Measurements from ENCODE around the gene ATL1. TPM values are rescaled to one million over a fixed set of nuclear protein-coding genes. Genes with fewer than 3 reads are reported as not detected.
"Not testable (repeated sequence)": the region's sequence is repeated elsewhere in the genome, so short reads cannot be mapped to it uniquely, and the experiment has no call there.

ATL1 gene
- total RNA-seq, 1 donor from 2014 or later, result 8.4 TPM

GRCh38 chr14:50532502-50533240 lies 27.3 kb upstream of the ATL1 start, which contains the start of gene MAP4K5:
MAP4K5 (minus strand) TSS chr14:50532569; CDS start chr14:50532049, 520 bp downstream.
- Histone ChIP-seq H3K9me3 (no peaks in the 10 kb centered on the region), H3K4me1 (peaks cover 47% of the 10 kb centered on the region), H3K27me3 (ENCODE audit: low read depth) (no peaks in the 10 kb centered on the region), H3K4me3 (peak within 1 kb of the TSS; percentile 86), H3K36me3 (no peaks in the 10 kb centered on the region), H3K27ac (peak within 1 kb of the TSS; percentile 96)
- DNase-seq (peak; percentile 95), ATAC-seq (peak; percentile 99)
- intact Hi-C loops (cut with DNase I), result no loop called here
- peak; percentile 85 for TF ChIP-seq CTCF (IDR thresholded peaks at IDR 0.05)

- H3K4me1 ChIP-seq, result peaks cover 46% of the 10 kb centered on the region
- intact Hi-C loops (cut with DNase I), result no loop called here
- no peaks in the 10 kb centered on the region for H3K9me3 ChIP-seq
- no peak for DNase-seq
- H3K27me3 ChIP-seq (ENCODE audit: low read depth), result no peaks in the 10 kb centered on the region
- H3K27ac ChIP-seq, result peak overlapping the region; percentile 96
- no peaks in the 10 kb centered on the region for H3K36me3 ChIP-seq
- TF ChIP-seq CTCF (IDR thresholded peaks at IDR 0.05), result no peak
- H3K4me3 ChIP-seq, result peak overlapping the region; percentile 86
- ATAC-seq, result no peak
Observed at GRCh38 chr14:50533241-50533705, 26.7 kb upstream of the ATL1 start.

GRCh38 chr14:50533806-50534205 lies 26.1 kb upstream of the ATL1 start:
- Histone ChIP-seq H3K4me3 (no peak overlapping the region), H3K36me3 (no peaks in the 10 kb centered on the region), H3K27ac (peak overlapping the region; percentile 96), H3K9me3 (no peaks in the 10 kb centered on the region), H3K27me3 (ENCODE audit: low read depth) (no peaks in the 10 kb centered on the region), H3K4me1 (peaks cover 41% of the 10 kb centered on the region)
- TF ChIP-seq CTCF (IDR thresholded peaks at IDR 0.05), result no peak
- DNase-seq (no peak), ATAC-seq (no peak)
- intact Hi-C loops (cut with DNase I), result no loop called here

GRCh38 chr14:50534416-50534815 lies 25.5 kb upstream of the ATL1 start:
- ATAC-seq (no peak), DNase-seq (no peak)
- Histone ChIP-seq H3K27ac (no peak overlapping the region), H3K27me3 (ENCODE audit: low read depth) (no peaks in the 10 kb centered on the region), H3K9me3 (no peaks in the 10 kb centered on the region), H3K4me1 (peaks cover 35% of the 10 kb centered on the region), H3K36me3 (no peaks in the 10 kb centered on the region), H3K4me3 (no peak overlapping the region)
- intact Hi-C loops (cut with DNase I), result no loop called here
- TF ChIP-seq CTCF (IDR thresholded peaks at IDR 0.05), result no peak

GRCh38 chr14:50534997-50535396 lies 24.9 kb upstream of the ATL1 start:
- Histone ChIP-seq H3K4me3 (no peak overlapping the region), H3K36me3 (no peaks in the 10 kb centered on the region), H3K27ac (no peak overlapping the region), H3K9me3 (no peaks in the 10 kb centered on the region), H3K4me1 (peaks cover 30% of the 10 kb centered on the region), H3K27me3 (ENCODE audit: low read depth) (no peaks in the 10 kb centered on the region)
- ATAC-seq (no peak), DNase-seq (no peak)
- intact Hi-C loops (cut with DNase I), result no loop called here
- no peak for TF ChIP-seq CTCF (IDR thresholded peaks at IDR 0.05)

- H3K4me1 ChIP-seq, result peaks cover 11% of the 10 kb centered on the region
- intact Hi-C loops (cut with DNase I); H3K36me3 ChIP-seq; H3K9me3 ChIP-seq; DNase-seq; H3K27ac ChIP-seq; H3K27me3 ChIP-seq (ENCODE audit: low read depth); H3K4me3 ChIP-seq; ATAC-seq: not testable (repeated sequence)
Observed at GRCh38 chr14:50538034-50538433, 21.9 kb upstream of the ATL1 start.

Measured in lower lobe of right lung (tissue), 2 donors.